Caki2 (cell line): ENCODE data around the gene TECPR2. TPM values are rescaled to one million over a fixed set of nuclear protein-coding genes. Genes with fewer than 3 reads are reported as not detected.

ENCODE experiments used
- DNase-seq: peaks from one replicate; pipeline ENCODE4 v3.0.0-alpha.2; 2015; ENCODE audit warnings: low read depth
- in situ Hi-C: cut with HindIII; loops from 2 replicates; pipeline ENCODE4 v1.10.0; 2016; ENCODE audit warnings: low sequenced_read_pairs, low pct_unique_long_range_greater_than_20kb, mixed read lengths
- total RNA-seq: library from RNA; depleted of rRNA; stranded (reverse); fragments of >200 nt; shearing (Covaris generic); gene quantifications from 2 replicates; pipeline ENCODE4 v1.2.3, GENCODE V29; 2014; ENCODE audit warnings: low replicate concordance

TECPR2 gene
- total RNA-seq, 1 experiment from 2014 or later = 2.0 TPM

DNA sequence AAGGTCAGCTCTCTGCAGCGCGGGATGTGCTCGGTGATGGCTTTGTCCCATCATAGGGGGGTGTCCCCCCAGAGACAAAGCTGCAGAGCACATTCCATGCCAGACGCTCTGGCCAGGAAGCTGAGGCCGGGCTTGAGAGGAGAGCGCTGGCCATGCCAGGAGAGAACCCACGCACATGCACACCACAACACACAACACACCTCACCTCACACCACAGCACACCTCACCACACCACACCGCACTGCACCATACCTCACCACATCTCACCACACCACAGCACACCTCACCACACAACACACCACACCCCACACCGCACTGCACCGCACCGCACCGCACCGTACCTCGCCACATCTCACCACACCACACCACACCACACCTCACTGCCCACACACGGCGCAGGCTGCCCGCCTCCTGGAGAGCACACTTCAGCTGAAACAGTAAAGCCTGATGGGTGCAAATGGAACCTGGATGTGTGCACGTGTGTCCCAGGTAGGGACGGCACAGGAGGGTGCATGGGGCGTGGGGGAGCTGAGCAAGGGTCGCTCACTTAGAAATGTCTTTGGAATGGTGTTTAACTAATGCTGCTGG, 136.0 kb downstream of the TECPR2 start:
- DNase-seq = no peak
- in situ Hi-C loops = no loop called here

DNA sequence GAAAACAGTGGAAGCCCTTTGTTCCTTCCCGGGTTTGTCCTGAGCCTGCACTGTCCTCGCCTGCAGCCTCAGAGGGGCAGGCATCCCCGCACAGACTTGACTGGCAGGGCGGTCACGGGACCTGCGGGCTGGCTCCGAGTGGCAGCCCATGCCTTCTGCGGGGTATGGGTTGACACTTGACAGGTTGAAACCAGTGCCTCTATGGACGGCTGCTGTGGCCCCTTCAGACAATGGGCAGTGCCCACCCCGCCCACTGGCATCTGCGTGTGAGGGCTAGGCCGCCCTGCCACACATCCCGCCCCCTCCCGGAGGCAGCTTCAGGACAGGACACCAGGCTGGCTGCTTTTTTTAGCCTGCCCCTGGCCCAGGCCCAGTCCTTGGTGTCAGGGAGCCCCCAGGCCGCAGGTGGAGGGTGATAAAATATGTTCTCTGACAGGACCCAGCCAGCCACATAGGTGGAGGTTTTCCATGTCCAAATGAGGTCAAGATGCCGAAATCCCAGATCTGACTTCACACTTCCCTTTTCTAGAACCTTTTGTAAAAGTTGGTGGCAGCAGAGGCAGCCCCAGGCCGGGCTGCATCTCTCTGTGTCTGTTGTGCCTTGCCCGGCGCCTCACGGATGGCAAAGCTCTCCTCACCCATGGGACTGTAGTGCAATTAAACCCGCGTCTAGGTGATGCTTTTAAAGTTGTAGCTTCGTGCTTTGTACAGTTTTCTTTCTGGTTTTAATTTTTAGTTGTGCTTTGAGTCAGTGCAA, 136.8 kb downstream of the TECPR2 start:
- in situ Hi-C loops = no loop called here
- no peak for DNase-seq

- in situ Hi-C loops = no loop called here
- DNase-seq = no peak
Measured at GRCh38 chr14:102500158-102500662, 137.5 kb downstream of the TECPR2 start.

DNA sequence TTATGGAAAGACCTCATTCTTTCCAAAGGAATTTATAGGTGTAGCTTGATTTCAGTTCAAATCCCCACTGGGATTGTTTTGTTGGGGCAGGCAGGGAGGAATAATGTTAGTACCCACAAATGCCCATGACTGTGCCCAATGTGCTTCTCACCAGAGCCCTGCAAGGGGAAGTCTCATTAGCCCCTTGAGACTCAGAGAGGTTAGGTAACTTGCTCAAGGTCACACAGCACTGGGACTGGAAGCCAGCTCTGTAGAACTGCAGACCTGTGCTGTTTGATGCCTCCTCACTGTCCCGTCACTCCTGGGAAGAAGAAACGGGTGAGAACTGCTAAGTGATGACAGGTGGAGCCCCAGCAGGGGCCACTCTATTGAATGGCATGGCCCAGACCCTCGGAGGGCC, 138.0 kb downstream of the TECPR2 start:
- DNase-seq = no peak
- in situ Hi-C loops = no loop called here

DNA sequence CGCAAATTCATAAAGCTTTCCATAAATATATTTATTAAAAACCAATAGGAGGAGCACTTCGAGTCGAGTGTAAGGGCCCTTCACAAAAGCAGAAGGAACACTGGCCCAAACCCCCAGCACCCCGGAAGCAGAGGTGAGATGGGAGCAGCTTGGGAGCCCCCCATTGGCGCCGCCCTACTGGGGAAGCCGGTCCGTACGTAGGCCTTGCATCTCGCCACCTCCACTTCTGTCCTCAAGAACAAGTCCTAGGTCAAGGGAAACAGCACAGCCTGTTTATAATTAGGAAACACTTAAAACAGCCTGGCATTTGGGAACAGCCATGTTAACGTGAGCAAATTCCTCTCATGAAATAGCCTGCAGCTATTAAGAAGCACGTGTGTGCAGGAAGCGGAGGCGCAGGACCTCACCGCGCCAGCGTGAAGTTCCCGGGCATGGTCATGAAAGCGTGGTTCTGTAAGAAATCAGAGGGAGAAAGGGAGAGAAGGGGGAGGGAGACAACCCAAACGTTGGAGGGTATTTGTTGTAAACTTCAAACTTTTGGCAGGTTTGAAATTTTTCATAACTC, 139.1 kb downstream of the TECPR2 start:
- in situ Hi-C loops = no loop called here
- DNase-seq = no peak

DNA sequence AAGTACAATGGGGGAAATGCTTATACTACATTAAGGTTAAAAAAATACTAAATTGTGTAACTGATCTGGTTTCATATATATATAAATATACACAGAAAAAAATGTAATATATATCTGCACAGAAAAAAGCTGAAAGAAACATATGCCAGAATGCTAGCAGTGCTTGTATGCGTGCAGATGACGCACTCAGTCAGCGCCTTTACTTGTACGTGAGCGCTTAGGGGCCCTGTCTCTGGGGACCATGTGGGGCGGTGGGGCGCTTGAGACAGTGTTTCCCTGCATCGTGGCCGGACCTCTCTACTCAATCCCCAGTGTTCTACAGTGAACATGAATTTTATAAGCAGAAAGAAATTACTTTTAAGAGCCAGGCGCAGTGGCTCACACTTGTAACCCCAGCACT, 139.8 kb downstream of the TECPR2 start:
- in situ Hi-C loops = no loop called here

GRCh38 chr14:102503641-102504327, 141.0 kb downstream of the TECPR2 start:
- in situ Hi-C loops = no loop called here
- DNase-seq = no peak

More for the DNA sequence above, 139.8 kb downstream of the TECPR2 start:
- no peak for DNase-seq

DNA sequence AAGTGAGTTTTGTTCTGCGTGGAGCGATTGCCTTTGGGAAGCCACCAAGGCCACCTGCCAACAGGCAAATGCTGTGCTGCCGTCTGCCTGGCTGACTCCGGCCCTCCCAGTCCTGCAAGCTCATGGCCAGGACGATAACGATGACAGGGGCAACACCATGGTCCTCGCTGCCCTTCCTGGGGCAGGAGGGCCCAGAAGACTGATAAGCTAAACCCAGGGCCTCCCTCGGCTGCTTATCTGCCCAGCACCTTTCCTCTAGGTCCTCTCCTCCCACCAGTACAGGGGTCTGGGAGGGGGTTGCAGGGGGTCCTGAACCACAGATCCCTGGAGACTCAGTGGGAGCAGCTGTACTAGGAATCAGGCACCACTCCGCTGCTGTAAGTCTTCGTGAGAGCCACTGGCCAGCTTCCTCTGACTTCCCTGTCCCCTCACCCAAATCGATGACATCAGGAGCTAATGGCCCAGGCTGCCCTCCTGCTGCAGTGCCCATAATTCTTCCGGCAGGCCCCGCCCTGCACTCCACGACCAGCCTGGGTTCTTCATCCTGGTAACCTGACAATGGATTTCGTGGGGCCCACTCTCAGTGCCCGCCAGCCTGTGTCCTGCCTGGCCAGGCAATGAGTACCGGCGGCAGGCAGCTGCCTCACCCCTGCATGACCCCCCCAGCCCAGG, 141.7 kb downstream of the TECPR2 start:
- DNase-seq = no peak
- in situ Hi-C loops = no loop called here

- in situ Hi-C loops = no loop called here
Measured at GRCh38 chr14:102505000-102505619, 142.4 kb downstream of the TECPR2 start.

GRCh38 chr14:102505775-102506625, 143.3 kb downstream of the TECPR2 start:
- in situ Hi-C loops = no loop called here

More at GRCh38 chr14:102505000-102505619, 142.4 kb downstream of the TECPR2 start:
- no peak for DNase-seq

GRCh38 chr14:102506626-102506925, 143.8 kb downstream of the TECPR2 start:
- in situ Hi-C loops = no loop called here
- DNase-seq = no peak

More at GRCh38 chr14:102505775-102506625, 143.3 kb downstream of the TECPR2 start:
- DNase-seq = no peak

GRCh38 chr14:102507081-102507856, 144.5 kb downstream of the TECPR2 start:
- in situ Hi-C loops = no loop called here
- DNase-seq = no peak

GRCh38 chr14:102507857-102508312, 145.1 kb downstream of the TECPR2 start:
- in situ Hi-C loops = no loop called here
- DNase-seq = no peak

DNA sequence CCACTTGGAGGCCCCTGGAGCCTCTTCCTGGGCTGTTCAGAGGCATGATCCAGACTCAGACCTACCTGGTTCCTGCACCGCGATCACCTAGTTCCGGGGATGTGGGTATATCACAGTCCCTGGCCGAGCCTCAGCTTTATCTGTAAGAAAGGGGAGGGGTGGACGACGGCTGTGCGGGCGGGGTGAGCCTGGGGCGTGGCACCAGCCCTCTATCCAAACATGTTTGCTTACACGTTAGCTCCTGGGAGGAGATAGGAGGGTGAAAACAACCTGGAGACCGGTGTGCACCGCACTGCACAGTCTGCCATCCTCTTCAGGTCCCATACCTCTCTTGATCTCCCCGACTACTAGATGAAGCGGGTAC, 145.7 kb downstream of the TECPR2 start:
- in situ Hi-C loops = no loop called here
- DNase-seq = no peak

GRCh38 chr14:102508774-102509745, 146.3 kb downstream of the TECPR2 start:
- DNase-seq = no peak
- in situ Hi-C loops = no loop called here
